IPS-NIHi7 (cell line): Measurements from ENCODE around the gene LRRC63.
"Not testable (repeated sequence)": the region's sequence is repeated elsewhere in the genome, so short reads cannot be mapped to it uniquely, and the experiment has no call there.

Source experiments
- DNase-seq: peaks from one replicate; pipeline ENCODE4 v3.0.0; 2012; ENCODE audit warnings: mixed read lengths; ENCODE audit errors: extremely low spot score

LRRC63 gene, protein sequence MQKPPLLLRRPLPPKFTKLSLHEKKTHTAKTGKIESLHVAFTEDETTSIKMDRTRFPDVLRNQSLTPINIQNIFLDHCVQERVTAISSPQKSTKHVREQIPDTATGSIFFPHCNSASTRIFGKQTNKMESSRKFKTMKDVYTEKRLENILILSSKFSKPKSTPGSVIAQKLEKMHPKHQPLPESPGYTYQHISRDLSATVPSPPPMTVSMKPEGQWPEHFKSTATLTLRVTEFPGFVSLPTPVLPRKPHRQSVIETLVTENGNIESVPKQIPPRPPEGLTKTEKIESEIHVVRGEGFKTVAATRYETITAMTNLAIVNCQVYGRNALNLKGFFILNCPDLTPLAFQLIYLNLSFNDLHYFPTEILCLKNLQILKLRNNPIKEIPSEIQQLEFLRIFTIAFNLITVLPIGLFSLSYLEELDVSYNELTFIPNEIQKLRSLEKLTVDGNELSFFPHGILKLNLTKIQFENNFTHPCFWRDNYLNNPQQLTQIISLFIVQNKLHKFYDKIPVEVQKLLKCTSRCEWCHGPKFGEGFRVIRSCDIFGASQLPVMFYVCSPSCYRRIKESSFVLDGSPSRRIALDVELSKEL

GRCh38 chr13:46211483-46212351, at the start of gene LRRC63:
Gene LRRC63, plus strand, starts transcription at chr13:46211928. Its CDS starts 1,107 bp downstream, at chr13:46213035.
- peak; percentile 82 for DNase-seq

DNA sequence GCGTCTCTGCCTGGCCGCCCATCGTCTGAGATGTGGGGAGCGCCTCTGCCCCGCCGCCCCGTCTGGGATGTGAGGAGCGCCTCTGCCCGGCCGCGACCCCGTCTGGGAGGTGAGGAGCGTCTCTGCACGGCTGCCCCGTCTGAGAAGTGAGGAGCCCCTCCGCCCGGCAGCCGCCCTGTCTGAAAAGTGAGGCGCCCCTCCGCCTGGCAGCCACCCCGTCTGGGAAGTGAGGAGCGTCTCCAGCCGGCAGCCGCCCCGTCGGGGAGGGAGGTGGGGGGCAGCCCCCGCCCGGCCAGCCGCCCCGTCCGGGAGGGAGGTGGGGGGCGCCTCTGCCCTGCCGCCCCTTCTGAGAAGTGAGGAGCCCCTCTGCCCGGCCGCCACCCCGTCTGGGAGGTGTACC, 49.0 kb upstream of the LRRC63 start:
- DNase-seq = not testable (repeated sequence)

DNA sequence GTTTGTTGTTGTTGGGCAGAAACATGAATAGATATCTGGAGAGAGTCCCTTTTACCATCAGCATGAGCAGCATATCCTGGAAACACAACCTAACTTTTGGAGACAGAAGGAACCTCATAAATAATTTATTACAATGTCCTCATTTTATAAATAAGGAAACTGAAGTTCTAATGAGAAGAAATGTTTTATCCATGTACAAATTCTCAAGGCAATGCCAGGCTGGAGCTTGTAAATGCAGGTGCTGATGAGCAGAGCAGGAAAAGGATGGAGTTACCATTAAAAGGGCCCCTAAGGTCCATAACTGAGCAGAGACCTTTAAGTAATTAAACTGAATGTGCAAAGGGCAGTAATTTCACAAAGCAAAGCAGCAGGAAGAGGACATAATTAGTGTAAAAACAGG, 47.1 kb upstream of the LRRC63 start:
- no peak for DNase-seq

GRCh38 chr13:46165485-46166223, 46.1 kb upstream of the LRRC63 start:
- DNase-seq = no peak

GRCh38 chr13:46166224-46166584, 45.5 kb upstream of the LRRC63 start:
- DNase-seq = no peak

- no peak for DNase-seq
Measured at GRCh38 chr13:46166947-46167610, 44.6 kb upstream of the LRRC63 start.

DNA sequence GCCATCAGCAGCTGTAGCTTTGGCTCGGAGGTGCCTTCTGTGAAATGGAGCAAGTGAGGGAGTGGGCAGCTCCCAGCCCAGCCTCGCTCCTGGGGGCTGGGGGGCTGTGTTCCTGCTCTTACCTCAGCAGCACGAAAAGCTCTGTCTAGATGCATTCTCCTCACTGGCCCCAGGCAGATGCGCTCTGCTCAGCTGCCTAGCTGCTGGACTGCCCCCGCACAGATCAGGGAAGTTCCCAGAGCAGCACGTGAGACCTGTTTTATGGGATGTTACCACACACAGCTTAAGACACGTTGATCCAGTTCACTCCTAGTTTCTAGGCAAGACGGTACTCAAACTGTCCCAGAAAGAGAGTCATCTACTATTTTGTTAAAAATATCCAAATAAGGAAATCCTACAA, 43.4 kb upstream of the LRRC63 start:
- no peak for DNase-seq

GRCh38 chr13:46168783-46169182, 42.9 kb upstream of the LRRC63 start:
- no peak for DNase-seq

GRCh38 chr13:46169758-46170157, 42.0 kb upstream of the LRRC63 start:
- DNase-seq = no peak

DNA sequence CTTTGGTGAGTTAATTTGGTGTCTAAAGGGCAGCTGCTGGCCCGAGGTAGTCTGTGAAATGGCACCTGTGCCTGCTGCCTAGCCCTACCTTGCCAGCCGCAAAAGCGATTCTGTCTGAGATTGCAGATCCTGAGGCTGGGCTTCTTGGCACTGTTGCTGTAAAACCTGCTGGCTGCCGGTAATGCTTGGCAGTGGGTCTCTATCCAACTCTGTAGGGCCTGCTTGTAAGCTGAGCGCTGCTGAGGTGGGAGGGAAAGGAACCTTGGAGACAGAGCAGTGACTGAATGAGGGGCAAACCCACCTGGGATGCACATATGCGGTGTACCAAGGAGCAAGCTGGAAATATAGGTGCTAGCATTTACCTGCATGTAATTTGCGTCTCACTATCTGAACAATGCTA, 41.5 kb upstream of the LRRC63 start:
- DNase-seq = no peak

DNA sequence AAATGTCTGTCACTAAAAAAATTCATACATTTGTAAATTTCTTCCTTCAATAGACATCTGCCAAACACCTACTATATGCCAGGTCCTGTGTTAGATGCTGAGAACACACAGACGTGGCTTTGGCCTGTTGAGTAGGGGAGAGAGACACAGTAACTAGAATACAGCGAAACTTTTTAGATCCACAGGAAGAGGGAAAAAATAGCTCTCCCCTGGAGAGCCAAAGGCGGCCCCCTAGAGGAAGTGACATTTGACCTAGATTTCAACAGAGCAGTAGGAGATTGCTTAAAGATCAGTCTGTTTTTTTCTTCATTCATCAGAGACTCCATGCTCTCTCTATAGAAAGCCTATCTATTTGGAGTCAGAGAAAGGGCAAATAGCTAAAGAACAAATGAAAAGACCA, 41.0 kb upstream of the LRRC63 start:
- DNase-seq = no peak

DNA sequence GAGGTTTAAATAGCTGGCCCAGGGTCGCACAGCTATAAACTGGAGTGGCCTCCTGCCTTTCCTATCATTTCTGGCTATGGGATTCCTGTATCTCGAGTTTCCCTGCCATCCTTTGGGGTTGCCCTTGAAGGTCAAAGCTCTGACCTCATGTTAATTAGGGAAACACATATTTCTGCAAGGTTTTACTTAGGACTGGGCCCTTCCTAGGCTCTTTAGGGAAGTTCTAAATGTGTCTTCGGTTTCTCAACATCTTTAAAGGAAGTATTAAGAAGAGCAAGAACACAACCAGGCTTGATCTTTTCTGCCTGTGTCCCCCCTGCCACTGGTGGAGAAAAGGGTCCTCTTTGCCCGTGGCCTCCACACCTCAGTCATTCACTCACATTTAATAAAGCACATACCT, 40.5 kb upstream of the LRRC63 start:
- no peak for DNase-seq

GRCh38 chr13:46171739-46172138, 40.0 kb upstream of the LRRC63 start:
- DNase-seq = no peak

GRCh38 chr13:46172531-46172991, 39.2 kb upstream of the LRRC63 start:
- no peak for DNase-seq

- DNase-seq = no peak
Measured at GRCh38 chr13:46173656-46174055, 38.1 kb upstream of the LRRC63 start.

GRCh38 chr13:46176756-46177155, 35.0 kb upstream of the LRRC63 start:
- DNase-seq = no peak

- no peak for DNase-seq
Measured at GRCh38 chr13:46178143-46178542, 33.6 kb upstream of the LRRC63 start.

DNA sequence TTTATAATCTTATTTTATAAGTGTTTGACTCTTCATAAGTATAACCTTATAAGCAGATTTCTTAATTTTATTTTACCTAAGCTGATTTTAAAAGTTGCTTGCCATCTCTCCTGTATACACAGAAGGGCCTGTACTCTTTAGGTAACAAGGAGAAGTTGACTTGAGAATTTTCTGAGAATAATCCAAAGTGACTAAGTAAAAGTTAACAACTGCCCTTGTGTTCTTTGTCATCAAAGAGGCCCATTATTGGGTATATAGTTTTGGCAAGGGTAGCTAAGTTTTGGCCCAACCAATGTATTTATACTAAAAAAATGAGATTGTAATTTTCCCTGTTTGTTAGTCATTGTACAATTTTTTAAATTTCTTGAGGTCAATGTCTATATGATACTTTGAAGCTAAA, 32.9 kb upstream of the LRRC63 start:
- no peak for DNase-seq

DNA sequence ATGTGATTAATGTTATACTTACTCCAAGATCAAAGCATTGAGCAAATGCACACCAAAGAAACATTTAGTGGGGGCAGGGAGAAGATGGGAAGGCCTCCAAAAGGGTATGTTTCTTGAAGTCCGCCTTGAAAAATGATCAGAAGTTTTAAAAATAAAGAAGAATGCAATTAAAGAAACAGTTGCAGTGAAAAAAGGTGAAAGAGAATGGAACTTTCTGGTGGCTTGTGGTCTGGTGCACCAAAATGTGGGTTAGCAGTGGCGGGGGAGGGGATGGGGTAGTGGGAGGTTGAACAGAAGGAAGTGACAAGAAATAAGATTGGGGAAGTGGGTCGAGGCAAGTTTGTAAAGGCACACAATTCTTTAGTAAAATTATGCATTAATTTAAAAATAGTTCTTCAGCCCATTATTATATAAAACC, 32.2 kb upstream of the LRRC63 start:
- DNase-seq = no peak

DNA sequence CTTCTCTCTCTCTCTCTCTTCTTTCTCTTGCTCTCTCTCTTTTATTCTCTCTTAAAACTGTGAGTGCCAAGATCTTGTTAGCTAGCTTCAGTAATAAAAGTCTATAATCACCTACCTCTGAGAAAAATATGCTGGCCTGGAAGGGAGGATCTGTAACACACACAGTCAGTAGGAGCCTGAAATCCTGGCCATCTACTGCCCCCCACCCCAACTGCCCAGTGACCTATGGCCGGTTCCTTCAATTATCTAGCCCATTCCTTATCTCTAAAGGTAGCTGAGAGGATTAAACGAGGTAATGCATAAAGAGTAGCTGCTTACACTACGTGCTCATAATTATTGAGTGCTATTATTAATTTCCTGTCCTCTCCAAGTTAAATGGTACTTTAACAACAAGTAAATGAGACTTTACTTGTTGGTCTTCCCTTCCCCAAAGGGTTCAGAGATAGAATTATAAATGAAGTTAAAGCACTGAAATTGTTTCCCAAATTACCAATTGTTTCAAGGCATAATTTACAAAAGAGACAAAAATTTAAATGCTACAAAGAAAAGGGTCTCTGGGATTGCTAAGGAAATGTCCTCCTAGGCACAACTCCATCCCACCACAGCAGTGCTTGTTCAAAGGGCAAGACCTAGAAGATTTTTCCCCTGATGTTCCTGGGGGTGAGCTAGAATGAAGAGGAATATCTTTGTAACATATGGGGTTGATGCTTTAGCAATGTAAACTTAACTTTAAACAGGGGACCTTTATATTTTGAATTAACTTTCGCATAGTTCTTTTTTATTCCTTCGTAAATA, 31.6 kb upstream of the LRRC63 start:
- no peak for DNase-seq
